GM19043 (cell line): ENCODE data around the gene OPN3.
A peak's percentile ranks its signal among the peaks of the same experiment; 100 is the strongest.

Experiments
- ATAC-seq: cut with Tn5 transposase; IDR thresholded peaks from one replicate; pipeline ENCODE4 v1.9.1; 2021; ENCODE audit warnings: low read depth; ENCODE audit not compliant: unreplicated experiment

OPN3 gene

DNA sequence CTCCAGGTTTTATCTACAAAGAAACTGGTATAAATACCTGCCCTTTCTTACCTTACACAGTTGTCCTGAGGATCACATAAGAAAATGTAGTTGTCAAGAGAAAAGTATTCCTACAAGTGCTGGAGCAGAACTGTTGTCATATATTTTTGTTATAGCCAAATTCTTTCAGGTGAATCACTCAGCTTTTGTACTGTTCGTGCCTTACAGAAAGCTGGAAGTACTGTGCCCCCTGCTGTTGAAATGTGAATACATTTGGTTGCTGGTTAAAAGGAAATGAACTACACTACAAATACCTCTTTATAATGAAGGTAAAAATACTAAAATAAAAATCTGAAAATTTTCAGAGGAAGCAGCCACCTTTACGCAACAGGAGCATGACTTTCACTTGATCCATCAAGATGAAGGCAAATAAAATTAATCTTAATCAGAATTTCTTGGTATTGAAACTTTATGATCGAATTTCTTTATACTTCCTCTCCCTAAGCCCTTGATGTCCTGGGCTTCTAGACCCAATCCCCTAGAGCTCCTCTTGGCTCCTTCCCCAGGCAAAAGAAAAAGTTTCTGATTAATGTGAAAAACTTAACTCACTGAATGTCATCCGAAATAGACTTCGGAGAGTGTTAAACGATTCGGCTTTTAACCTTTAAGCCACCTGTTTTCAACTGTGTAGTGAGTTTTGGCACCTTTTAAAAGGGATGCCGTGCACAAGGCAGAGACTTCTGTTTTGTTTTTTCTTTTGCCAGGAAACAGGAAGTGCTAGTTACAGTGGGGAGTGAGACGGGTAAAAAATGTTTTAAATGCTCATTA lies 12.5 kb downstream of the OPN3 start:
- peak; percentile 79 for ATAC-seq

- ATAC-seq: no peak
These were observed 15.2 kb downstream of the OPN3 start for GRCh38 chr1:241624935-241625334.

DNA sequence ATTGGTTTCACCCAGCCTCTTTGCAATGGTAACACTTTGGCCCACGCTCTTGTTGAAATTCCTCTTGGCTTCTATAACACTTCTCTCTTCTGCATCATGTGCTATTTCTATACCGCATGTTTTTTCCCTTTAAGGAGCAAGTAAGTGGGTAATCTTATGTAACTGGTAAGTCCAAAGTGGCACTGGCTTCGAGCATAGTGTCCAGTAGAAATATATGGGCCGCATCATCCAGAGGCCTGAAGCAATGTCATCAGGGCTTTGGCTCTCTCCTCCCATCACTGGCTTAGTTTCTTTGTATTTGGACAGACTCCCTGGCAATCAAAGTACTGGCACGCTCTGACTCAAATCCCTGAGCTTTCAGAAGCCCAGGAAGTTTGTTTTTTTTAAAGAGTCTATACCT lies 17.5 kb downstream of the OPN3 start:
- no peak for ATAC-seq

DNA sequence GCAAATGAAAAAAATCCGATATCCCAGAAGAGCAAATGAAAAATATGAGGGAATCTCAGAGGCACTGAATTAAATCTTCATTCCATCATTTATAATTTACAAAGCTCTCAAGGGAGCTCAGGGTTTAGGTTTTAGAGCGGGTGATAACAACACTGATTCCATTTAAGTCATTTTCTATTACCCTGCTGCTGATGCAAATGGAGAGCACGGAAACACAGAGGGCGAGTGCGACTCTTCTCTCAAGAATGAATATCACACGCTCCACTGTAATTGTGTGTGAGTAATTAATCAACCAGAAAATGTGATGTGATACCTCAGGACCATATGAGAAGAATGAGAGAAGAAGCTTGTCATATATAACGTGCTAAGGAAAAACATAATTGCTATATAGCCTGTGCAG lies 22.7 kb downstream of the OPN3 start:
- no peak for ATAC-seq

- ATAC-seq: no peak
These were observed 24.9 kb downstream of the OPN3 start for GRCh38 chr1:241615043-241615974.

DNA sequence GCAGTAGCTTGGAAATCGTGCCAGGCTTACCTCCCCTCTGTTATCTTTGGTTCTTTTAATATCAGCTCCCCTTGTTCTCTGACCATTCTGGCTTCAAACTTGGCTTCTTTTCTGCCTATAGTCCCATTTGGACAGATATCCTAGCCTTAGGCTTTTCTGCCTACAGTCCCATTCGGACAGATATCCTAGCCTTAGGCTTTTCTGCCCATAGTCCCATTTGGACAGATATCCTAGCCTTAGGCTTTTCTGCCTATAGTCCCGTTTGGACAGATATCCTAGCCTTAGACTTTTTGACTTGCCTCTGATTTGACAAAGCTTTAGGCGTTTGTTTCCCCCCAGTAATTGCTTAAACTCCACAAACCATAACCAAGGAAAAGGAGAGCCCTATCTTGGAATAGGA lies 25.6 kb downstream of the OPN3 start:
- ATAC-seq: no peak

DNA sequence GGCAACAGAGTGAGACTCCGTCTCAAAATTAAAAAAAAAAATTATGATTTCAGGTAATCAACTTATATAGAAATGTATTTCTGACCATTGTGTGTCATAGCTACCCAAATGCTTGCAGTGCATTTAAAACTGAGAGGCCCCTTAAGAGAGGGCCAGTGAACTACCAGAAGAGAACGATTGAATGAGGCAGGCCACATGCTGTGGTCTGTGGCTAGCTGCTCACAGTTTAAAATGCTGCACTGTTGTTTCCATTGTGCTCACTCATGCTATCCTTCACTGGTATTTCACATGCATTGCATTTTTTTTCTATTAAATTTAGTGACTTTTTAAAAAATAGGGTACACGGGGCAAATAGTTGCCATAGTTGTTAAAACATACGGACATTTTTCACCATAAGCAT lies 26.0 kb downstream of the OPN3 start:
- no peak for ATAC-seq

DNA sequence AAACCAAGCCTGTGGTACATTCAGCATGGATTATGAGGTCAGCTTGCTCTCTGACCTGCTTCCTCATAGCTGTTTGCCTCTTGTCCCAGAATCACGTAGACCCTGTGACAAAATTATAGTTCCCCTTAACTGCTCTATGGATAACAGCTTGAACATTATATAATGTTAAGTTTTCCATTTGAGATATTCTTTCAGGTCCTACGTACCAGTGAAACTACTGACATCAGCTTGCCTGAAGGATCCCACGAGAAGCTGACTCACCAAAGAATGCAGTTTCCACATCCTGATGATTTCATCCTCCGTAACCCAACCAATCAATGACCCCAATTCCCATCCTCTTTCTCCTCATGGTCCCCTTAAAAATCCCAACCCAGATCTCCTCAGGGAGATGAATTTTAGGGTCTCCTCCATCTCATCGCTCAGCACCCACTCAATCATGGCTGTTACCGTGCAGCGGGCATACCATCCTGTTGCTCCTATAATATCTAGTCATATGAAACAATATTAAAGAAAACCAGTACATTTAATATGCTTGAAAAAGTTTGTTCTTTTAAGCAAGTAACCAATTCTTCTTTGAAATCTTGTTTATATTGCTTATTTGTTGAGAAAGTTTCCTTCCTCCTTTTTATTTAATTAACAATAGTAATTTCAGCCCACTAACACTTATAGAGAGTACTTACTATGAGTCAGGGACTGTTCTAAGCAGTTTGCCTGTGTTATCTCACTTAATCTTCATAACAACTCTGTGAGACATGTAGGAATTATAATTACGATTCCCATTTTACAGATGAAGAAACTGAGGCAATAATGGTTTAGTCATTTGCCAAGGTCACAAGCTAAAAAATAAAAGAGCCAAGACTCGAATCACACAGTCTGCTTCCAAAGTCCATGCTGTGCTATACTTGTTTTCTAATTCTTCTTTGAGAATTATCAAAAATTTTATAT lies 27.4 kb downstream of the OPN3 start:
- no peak for ATAC-seq

GRCh38 chr1:241611736-241612135 lies 28.4 kb downstream of the OPN3 start:
- no peak for ATAC-seq

DNA sequence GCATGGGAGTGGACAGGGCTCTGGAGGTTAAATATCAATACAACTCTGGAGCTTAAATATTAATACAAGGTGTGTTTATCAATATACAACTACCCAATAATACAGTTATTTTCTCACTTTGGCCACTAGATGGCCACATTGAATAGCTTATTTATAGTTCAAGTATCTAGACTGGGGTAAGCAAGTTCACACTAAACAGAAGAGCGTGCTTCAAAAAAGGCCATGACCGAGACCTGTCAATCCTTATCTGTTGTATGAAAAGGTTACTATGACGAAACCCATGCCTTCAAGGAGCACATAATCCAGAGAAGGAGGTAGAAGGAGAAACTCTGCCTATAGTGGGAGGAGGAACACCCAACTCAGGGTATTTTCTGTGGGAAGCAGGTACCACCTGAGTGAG lies 29.1 kb downstream of the OPN3 start:
- peak; percentile 86 for ATAC-seq

DNA sequence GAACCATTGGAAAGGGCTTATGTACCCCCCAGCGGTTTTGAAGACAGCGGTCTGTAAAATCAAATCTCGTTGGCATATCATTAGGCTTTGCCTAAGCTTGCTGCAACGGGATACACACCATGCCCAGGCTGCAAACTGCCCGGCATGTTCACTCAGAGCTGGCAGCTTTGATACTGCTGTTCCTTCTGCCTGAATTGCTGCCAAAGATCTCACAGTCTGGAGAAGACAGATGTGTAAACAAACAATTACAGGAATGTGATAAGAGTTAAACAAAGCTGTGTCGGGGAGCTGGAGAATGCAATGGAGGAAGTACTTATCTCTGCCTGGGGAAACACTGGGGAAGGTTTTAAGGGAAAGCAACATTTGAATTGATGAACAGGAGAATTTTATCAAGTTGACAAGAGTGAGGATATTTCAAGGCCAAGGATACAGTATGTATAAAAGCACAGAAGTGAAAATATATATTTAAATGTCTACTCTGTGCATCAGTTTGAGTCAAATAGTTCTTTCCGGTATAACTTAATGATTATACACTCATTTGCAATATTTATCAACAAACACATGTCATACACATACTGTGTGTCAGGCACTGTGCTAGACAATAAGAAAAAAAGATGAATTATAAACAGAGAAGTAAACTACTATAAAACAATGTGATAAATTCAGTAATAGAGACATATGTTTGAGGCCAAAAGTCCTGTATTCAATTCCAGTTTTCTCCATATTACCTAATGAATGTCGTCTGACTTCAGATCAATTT lies 29.9 kb downstream of the OPN3 start:
- ATAC-seq: no peak

DNA sequence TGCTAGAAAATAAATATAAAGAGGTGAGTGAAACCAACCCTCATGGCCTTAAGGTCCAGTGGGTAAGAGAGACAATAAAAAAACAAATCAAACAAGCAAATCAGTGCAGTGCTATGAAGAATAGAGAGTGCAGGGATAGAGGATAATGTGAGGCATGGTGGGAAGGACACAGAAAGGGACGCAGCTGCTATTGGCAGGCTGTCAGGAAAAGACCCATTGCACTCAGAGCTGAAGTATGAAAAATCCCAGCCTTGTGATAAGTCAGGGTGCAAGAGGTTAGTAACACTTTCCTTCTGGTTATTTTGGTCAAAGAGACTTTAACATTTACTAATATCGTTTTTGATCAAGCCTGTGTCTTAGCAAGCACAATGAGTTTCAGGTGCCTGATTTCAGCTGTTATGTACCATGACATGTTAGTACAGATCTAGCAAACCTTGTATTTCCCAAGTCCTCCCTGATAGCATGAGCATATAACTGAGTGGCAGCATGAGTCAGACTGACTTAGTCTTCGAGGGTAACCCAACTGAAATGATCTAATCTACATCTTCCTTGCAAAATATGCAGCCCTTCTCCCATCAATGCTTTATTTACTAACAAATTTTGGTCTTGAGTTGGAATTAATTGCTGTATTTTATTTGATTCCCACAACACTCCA lies 31.7 kb downstream of the OPN3 start:
- ATAC-seq: no peak

DNA sequence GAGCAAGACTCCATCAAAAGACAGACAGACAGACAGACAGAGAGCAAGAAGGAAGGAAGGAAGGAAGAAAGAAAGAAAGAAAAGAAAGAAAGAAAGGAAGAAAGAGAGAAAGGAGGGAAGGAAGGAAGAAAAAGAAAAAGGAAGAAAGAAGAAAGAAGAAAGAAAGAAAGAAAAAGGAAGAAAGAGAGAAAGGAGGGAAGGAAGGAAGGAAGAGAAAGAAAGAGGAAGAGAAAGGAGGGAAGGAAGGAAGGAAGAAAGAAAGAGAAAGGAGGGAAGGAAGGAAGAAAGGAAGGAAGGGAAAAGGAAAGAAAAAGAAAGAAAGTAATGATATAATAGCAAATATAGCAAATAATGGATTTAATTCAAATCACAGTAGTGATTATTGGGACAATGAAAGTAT lies 32.7 kb downstream of the OPN3 start:
- ATAC-seq: no peak

DNA sequence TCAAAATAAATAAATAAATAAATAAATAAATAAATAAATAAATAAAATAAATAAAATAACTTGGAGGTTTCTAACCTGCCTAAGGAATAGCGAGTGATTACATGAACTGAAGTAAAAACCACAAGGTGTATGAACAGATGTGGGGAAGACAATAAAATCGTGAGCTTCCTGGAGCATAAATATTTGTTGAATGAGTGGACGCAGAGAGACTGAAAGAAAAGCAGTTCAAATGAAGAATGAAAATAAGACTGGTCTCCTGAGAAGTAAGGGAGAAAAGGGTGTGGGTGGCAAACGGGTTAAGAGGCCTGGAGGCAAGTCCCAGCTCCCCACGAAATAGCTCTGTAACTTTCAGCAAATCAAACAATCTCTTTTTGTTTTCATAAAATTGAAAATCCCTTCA lies 33.6 kb downstream of the OPN3 start:
- ATAC-seq: no peak

DNA sequence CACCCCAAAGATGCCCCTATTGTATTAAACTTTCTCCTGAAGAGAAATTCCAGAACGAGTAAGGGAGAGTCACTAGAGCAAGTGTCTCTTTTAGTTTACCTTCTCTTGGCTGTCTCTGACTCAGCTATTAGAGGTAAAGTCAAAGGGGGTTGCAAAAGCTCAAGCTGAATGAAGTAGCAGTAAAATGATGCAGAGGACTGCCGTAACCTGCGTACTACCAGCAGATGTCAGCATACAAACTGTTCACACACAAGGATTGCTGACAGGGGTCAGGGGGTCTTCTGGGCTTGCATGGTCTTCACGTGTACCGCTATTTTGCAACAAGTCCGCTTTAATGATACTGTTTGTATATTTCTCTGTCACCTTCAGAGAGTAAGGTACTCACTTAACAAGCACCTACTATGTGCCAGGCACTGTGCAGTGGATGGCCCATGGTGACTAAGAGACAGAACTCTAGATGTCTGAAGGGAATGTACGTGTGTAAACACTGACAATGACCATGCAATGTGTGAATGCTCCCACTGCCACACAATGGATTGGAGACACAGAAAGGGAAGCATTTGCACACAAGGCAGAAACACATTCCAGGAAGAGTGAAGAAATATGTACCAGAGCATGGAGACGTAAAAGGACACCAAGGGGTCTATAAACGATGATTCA lies 34.9 kb downstream of the OPN3 start:
- ATAC-seq: no peak

GRCh38 chr1:241603731-241604245 lies 36.4 kb downstream of the OPN3 start:
- ATAC-seq: no peak

GRCh38 chr1:241600496-241600901 lies 39.7 kb downstream of the OPN3 start:
- ATAC-seq: peak; percentile 86

DNA sequence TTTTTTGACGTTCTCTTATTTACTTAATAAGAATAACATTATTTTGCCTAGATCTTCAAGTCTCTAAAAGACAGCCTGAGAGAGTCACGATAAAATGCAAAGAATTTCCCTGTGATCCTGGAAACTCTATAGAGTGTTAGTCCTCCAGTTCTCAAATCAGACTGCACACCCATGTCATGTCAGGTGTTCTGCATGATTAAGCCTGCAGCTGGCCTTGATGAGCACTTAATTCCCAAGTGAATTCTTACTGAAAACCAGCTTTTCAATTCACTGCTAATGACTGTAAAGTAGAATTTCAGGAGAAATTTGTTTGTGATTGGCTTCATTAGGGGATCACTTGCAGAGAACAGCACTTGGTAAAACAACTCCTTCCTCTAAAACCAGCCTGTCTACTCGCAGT lies 41.9 kb downstream of the OPN3 start:
- peak; percentile 33 for ATAC-seq

GRCh38 chr1:241596633-241597032 lies 43.5 kb downstream of the OPN3 start:
- ATAC-seq: no peak
